Stomach (tissue), 9 donors: ENCODE measurements around the gene CRYBG1. TPM values are rescaled to one million over a fixed set of nuclear protein-coding genes. Genes with fewer than 3 reads are reported as not detected.
A peak's percentile ranks its signal among the peaks of the same experiment; 100 is the strongest.

Source experiments
- DNase-seq, 2 donors: peaks; one replicate each; pipeline versions ENCODE4 v3.0.0 to v3.0.0-alpha.2; 2013 to 2019
- H3K27ac ChIP-seq, 5 donors: fragments of 200-600 bp in 4 of 5; sonication (generic) in 4 of 5; one replicate each; pipeline ENCODE4 v1.5.1; 2013 to 2019; ENCODE audit warnings: mild to moderate bottlenecking in 1 of 5, moderate library complexity in 1 of 5
- H3K27me3 ChIP-seq, 3 donors: fragments of 200-600 bp; sonication (generic); one replicate each; pipeline ENCODE4 v1.5.1; 2017 to 2019; ENCODE audit warnings: mixed run types in 1 of 3
- H3K36me3 ChIP-seq, 4 donors: fragments of 200-600 bp; sonication (generic); 1 replicate in 3 of 4; 2 replicates in 1 of 4; pipeline ENCODE4 v1.5.1; 2016 to 2019
- H3K4me1 ChIP-seq, 4 donors: fragments of 200-600 bp; sonication (generic); one replicate each; pipeline ENCODE4 v1.5.1; 2016 to 2019
- H3K4me3 ChIP-seq, 4 donors: fragments of 200-600 bp; sonication (generic) in 3 of 4; one replicate each; pipeline ENCODE4 v1.5.1; 2016 to 2019; ENCODE audit warnings: mild to moderate bottlenecking in 1 of 4
- H3K9me3 ChIP-seq, 4 donors: fragments of 200-600 bp; sonication (generic); one replicate each; pipeline ENCODE4 v1.5.1; 2016 to 2019
- EP300 ChIP-seq: sonication (generic); formaldehyde crosslinking; IDR thresholded peaks from one replicate; pipeline ENCODE4 v1.6.1; 2017; ENCODE audit warnings: antibody characterized with exemption
- POLR2A ChIP-seq, 4 donors: fragments of 450-650 bp; IDR thresholded peaks; one replicate each; pipeline ENCODE4 v1.6.1; 2016; ENCODE audit warnings: antibody characterized with exemption in 4 of 4, control low read depth in 2 of 4, mild to moderate bottlenecking in 1 of 4, moderate library complexity in 1 of 4
- POLR2AphosphoS5 ChIP-seq, 3 donors: sonication (generic); formaldehyde crosslinking; IDR thresholded peaks; one replicate each; pipeline ENCODE4 v1.6.1; 2016; ENCODE audit warnings: antibody characterized with exemption in 3 of 3
- WGBS, 5 donors: extraction: QIAGEN DNeasy Blood & Tissue Kit in 3 of 5; methylation state at CpG; one replicate each; pipeline versions ENCODE4 v1.1.5 to v1.1.7; 2013 to 2018; 5-methylcytosine and 5-hydroxymethylcytosine counted together
- intact Hi-C: fragments of 100-400 bp; cut with DNase I; formaldehyde crosslinking; loops from one replicate; pipeline ENCODE4 v1.15.1; 2023; ENCODE audit warnings: low total_unique reads
- polyA plus RNA-seq, 3 donors: library from polyadenylated mRNA; stranded (reverse); fragments of 200-250 nt; gene quantifications; one replicate each; pipeline ENCODE4 v1.2.3, GENCODE V29; 2013
- total RNA-seq, 5 donors: library from RNA; depleted of rRNA; stranded (reverse); fragments of >200 nt; gene quantifications; one replicate each; pipeline versions ENCODE4 v1.1.0 to v1.2.3, GENCODE V29; 2014 to 2016
- TF ChIP-seq, protein P1 (sequence below), 7 experiments: fragments of 450-650 bp in 4 of 7; fragments of 200-600 bp in 3 of 7; sonication (generic) in 3 of 7; IDR thresholded peaks; one replicate each; pipeline ENCODE4 v1.5.1; 2016 to 2019; ENCODE audit warnings: antibody characterized with exemption in 7 of 7, control low read depth in 2 of 7, mild to moderate bottlenecking in 1 of 7
- donor health status: healthy with polysubstance abuse.
- donor health status: Bipolar disorder and iron deficiency.
- donor health status: healthy.

The CRYBG1 gene
- total and polyA plus RNA-seq, 8 donors, result 0.45 to 47.2 (median 9.9) TPM

DNA sequence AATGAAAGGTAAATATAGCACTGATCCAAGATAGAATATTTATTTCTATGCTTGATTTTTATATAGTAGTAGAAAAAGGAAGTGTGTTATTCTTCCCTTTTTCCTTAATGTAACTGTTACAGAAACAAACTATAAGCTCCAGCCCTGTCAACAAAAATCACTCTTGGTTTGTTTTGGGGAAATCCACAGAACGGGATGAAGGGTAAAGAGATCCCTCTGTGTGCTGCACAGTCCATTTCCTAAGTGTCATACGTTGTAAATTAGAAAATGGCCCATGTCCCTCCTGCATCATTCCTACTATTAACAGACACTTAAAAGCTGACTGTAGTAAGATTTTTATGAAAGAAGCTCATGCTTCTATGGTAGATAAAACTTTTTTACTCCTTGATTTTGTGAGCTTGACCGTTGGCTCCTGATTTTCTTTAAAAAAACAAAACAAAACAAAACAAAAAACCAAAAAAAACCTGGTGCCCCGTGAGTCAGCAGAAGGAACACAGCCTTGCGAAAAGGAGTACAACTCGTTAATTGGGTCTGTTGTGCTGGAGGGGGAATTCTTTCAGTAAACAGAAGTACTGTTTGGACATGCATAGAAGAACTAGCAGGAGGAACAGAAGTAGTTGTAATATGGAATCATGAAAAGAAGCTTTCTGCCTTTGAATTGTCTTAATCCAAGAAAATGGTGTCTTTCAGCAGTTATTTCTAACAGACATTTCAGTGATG, 201.3 kb downstream of the CRYBG1 start:
- intact Hi-C loops, result loop anchor here (5.0 kb wide), 1 partner anchor 115 kb away; no protein-coding TSS in a partner anchor
- no peak for DNase-seq
- H3K27ac ChIP-seq, result peak overlapping the region in 1 of 5 donors; percentile 38
- no peaks in the 10 kb centered on the region for H3K4me1 ChIP-seq
- peaks cover 0 to 63% (median 28%) of the 10 kb centered on the region in 4 donors for H3K36me3 ChIP-seq
- H3K9me3 ChIP-seq, result no peaks in the 10 kb centered on the region
- H3K4me3 ChIP-seq, result no peak overlapping the region
- H3K27me3 ChIP-seq, result no peaks in the 10 kb centered on the region
- TF ChIP-seq POLR2AphosphoS5 (IDR thresholded peaks at IDR 0.05) (no peak), EP300 (no peak), POLR2A (IDR thresholded peaks at IDR 0.05) (no peak)
- TF ChIP-seq, protein P1, sequence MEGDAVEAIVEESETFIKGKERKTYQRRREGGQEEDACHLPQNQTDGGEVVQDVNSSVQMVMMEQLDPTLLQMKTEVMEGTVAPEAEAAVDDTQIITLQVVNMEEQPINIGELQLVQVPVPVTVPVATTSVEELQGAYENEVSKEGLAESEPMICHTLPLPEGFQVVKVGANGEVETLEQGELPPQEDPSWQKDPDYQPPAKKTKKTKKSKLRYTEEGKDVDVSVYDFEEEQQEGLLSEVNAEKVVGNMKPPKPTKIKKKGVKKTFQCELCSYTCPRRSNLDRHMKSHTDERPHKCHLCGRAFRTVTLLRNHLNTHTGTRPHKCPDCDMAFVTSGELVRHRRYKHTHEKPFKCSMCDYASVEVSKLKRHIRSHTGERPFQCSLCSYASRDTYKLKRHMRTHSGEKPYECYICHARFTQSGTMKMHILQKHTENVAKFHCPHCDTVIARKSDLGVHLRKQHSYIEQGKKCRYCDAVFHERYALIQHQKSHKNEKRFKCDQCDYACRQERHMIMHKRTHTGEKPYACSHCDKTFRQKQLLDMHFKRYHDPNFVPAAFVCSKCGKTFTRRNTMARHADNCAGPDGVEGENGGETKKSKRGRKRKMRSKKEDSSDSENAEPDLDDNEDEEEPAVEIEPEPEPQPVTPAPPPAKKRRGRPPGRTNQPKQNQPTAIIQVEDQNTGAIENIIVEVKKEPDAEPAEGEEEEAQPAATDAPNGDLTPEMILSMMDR (IDR thresholded peaks at IDR 0.05), result no peak
- WGBS, 5 donors, result 59 to 74% (median 70%) methylated on average over 6 of the region's 6 CpGs

DNA sequence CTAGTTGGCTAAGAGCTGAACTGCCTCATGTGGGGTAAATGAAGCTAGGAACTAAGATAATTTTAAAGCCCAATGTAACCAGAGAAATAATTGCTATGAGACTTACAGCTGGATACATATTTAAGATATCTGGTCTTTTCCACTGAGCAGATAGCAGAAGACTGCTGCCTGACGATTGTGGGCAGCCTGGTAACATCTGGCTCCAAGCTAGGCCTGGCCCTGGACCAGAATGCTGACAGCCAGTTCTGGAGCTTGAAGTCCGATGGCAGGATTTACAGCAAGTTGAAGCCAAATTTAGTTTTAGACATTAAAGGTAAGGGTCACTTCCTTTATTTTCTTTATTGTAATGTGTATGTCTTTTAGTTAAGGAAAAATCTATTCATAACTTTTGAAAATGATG, 203.1 kb downstream of the CRYBG1 start:
- Histone ChIP-seq H3K4me3 (no peak overlapping the region), H3K36me3 (peaks cover 0 to 69% (median 36%) of the 10 kb centered on the region in 4 donors), H3K27me3 (no peaks in the 10 kb centered on the region), H3K27ac (no peak overlapping the region), H3K9me3 (no peaks in the 10 kb centered on the region), H3K4me1 (no peaks in the 10 kb centered on the region)
- intact Hi-C loops, result loop anchor here (5.0 kb wide), 1 partner anchor 116 kb away; no protein-coding TSS in a partner anchor
- 46 to 61% (median 56%) methylated on average over 2 of the region's 2 CpGs for WGBS, 5 donors
- no peak for TF ChIP-seq POLR2AphosphoS5 (IDR thresholded peaks at IDR 0.05)
- TF ChIP-seq EP300, result no peak
- TF ChIP-seq, protein P1 (IDR thresholded peaks at IDR 0.05), result no peak
- no peak for TF ChIP-seq POLR2A (IDR thresholded peaks at IDR 0.05)
- DNase-seq, result no peak

DNA sequence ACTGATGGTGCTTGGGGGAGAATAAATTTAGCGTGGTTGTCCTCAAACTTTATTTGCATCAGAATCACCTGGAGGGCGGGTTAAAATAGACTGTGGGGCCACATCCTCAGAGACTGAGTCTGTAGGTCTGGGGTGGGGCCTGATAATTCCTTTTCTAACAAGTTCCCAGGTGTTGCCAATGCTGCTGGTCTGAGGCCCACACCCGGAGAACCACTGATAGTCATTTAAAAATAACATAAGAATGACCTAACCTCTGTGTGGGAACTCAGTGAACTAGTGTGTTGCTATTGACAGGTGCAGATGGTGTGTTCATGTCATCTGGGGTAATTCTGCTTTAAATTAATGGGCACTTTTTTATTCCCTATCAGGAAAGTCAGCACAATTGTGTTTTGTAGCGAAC, 204.0 kb downstream of the CRYBG1 start:
- H3K36me3 ChIP-seq, result peaks cover 0 to 69% (median 39%) of the 10 kb centered on the region in 4 donors
- no peaks in the 10 kb centered on the region for H3K4me1 ChIP-seq
- H3K9me3 ChIP-seq, result no peaks in the 10 kb centered on the region
- TF ChIP-seq POLR2AphosphoS5 (IDR thresholded peaks at IDR 0.05), result no peak
- TF ChIP-seq, protein P1 (IDR thresholded peaks at IDR 0.05), result no peak
- TF ChIP-seq EP300, result no peak
- no peak for TF ChIP-seq POLR2A (IDR thresholded peaks at IDR 0.05)
- H3K27me3 ChIP-seq, result no peaks in the 10 kb centered on the region
- WGBS, 5 donors, result 52 to 71% (median 53%) methylated on average over 3 to 4 of the region's 4 CpGs
- H3K4me3 ChIP-seq, result no peak overlapping the region
- DNase-seq, result peak in 1 of 2 donors; percentile 23
- H3K27ac ChIP-seq, result no peak overlapping the region
- intact Hi-C loops, result loop anchor here (5.0 kb wide), 1 partner anchor 117 kb away; no protein-coding TSS in a partner anchor

DNA sequence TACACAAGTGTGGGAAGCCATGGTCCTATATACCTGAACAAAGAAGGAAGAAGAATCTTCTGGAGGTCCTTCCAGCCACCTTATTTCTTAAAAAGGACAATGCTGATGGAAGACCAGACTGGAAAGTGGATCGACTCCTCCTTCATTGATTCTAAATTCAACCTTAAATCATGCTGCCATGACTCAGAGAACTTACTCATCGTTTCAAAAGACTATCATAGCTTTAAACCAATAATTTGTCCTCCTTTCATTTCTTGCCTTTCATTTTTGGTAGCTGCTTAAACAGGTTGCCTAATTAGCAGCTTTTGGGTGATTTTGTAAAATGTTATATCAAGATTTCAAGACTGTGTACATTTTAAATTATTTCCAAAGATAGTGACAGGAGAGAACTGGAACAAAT, 208.0 kb downstream of the CRYBG1 start:
- Histone ChIP-seq H3K36me3 (peaks cover 8 to 71% (median 52%) of the 10 kb centered on the region in 4 donors), H3K27me3 (no peaks in the 10 kb centered on the region), H3K27ac (no peak overlapping the region), H3K4me1 (no peaks in the 10 kb centered on the region), H3K9me3 (no peaks in the 10 kb centered on the region), H3K4me3 (no peak overlapping the region)
- 81 to 86% (median 83%) methylated on average over 2 of the region's 2 CpGs for WGBS, 5 donors
- DNase-seq, result no peak
- TF ChIP-seq EP300 (no peak), POLR2A (IDR thresholded peaks at IDR 0.05) (no peak), POLR2AphosphoS5 (IDR thresholded peaks at IDR 0.05) (no peak)
- TF ChIP-seq, protein P1 (IDR thresholded peaks at IDR 0.05), result no peak
- intact Hi-C loops, result no loop called here
